ENCODE measurements around the gene COL8A2.

DNA sequence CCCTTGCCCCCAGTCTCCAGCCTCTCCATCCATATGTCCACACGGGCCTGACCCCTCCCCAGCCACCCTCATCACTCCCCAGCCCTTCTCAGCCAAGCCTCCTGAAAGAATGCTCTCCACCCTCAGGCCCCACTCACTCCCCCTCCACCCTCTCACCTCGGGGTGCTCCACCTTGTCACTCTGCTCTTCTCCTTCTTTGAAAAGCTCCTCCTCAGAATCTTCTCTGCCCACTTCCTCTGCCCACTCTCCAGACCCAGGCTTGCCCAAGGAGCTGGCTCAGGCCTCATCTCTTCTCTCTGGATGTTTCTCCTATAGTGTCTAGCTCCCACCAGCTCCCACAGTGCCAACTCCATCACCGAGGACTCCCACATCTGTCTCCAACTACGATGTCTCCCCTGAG, 13.9 kb downstream of the COL8A2 start:
- TF ChIP-seq, protein P1, sequence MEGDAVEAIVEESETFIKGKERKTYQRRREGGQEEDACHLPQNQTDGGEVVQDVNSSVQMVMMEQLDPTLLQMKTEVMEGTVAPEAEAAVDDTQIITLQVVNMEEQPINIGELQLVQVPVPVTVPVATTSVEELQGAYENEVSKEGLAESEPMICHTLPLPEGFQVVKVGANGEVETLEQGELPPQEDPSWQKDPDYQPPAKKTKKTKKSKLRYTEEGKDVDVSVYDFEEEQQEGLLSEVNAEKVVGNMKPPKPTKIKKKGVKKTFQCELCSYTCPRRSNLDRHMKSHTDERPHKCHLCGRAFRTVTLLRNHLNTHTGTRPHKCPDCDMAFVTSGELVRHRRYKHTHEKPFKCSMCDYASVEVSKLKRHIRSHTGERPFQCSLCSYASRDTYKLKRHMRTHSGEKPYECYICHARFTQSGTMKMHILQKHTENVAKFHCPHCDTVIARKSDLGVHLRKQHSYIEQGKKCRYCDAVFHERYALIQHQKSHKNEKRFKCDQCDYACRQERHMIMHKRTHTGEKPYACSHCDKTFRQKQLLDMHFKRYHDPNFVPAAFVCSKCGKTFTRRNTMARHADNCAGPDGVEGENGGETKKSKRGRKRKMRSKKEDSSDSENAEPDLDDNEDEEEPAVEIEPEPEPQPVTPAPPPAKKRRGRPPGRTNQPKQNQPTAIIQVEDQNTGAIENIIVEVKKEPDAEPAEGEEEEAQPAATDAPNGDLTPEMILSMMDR (IDR thresholded peaks at IDR 0.05; ENCODE audit: poor library complexity, severe bottlenecking): no peak
- TF ChIP-seq EP300 (conservative IDR thresholded peaks at IDR 0.05; ENCODE audit: poor library complexity, severe bottlenecking) (no peak), POLR2AphosphoS5 (IDR thresholded peaks at IDR 0.05) (no peak), MXI1 (conservative IDR thresholded peaks at IDR 0.05; ENCODE audit: poor library complexity, severe bottlenecking) (no peak), SMC3 (conservative IDR thresholded peaks at IDR 0.05; ENCODE audit: poor library complexity) (no peak), TAF1 (IDR thresholded peaks at IDR 0.05; ENCODE audit: low read depth) (no peak), EZH2 (IDR thresholded peaks at IDR 0.05; ENCODE audit: borderline replicate concordance, insufficient read depth, low read length, poor library complexity, severe bottlenecking) (no peak), RAD21 (conservative IDR thresholded peaks at IDR 0.05) (no peak)
- TF ChIP-seq, protein P2, sequence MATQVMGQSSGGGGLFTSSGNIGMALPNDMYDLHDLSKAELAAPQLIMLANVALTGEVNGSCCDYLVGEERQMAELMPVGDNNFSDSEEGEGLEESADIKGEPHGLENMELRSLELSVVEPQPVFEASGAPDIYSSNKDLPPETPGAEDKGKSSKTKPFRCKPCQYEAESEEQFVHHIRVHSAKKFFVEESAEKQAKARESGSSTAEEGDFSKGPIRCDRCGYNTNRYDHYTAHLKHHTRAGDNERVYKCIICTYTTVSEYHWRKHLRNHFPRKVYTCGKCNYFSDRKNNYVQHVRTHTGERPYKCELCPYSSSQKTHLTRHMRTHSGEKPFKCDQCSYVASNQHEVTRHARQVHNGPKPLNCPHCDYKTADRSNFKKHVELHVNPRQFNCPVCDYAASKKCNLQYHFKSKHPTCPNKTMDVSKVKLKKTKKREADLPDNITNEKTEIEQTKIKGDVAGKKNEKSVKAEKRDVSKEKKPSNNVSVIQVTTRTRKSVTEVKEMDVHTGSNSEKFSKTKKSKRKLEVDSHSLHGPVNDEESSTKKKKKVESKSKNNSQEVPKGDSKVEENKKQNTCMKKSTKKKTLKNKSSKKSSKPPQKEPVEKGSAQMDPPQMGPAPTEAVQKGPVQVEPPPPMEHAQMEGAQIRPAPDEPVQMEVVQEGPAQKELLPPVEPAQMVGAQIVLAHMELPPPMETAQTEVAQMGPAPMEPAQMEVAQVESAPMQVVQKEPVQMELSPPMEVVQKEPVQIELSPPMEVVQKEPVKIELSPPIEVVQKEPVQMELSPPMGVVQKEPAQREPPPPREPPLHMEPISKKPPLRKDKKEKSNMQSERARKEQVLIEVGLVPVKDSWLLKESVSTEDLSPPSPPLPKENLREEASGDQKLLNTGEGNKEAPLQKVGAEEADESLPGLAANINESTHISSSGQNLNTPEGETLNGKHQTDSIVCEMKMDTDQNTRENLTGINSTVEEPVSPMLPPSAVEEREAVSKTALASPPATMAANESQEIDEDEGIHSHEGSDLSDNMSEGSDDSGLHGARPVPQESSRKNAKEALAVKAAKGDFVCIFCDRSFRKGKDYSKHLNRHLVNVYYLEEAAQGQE (IDR thresholded peaks at IDR 0.05; ENCODE audit: borderline replicate concordance): no peak

All from neural cell (in vitro differentiated cells).